Endometrial microvascular endothelial cells (primary cell): ENCODE measurements around the gene LRRC4. TPM values are rescaled to one million over a fixed set of nuclear protein-coding genes. Genes with fewer than 3 reads are reported as not detected.

ENCODE experiments used
- in situ Hi-C: cut with HindIII; loops from 2 replicates; pipeline ENCODE4 v1.10.0; 2017; ENCODE audit warnings: low sequenced_read_pairs, low pct_unique_long_range_greater_than_20kb; ENCODE audit errors: inconsistent ontology term
- total RNA-seq: library from RNA; depleted of rRNA; stranded (reverse); fragments of >200 nt; gene quantifications from one replicate; pipeline ENCODE4 v1.2.3, GENCODE V29; 2015; ENCODE audit errors: inconsistent ontology term

Gene LRRC4
- total RNA-seq = 0.19 TPM

GRCh38 chr7:128030654-128031611, at the start of gene LRRC4:
TSS of gene LRRC4 (minus strand) at chr7:128031437. CDS start at chr7:128030640, 797 bp downstream.
- in situ Hi-C loops = no loop called here

GRCh38 chr7:128080169-128080568, 48.9 kb upstream of the LRRC4 start:
- in situ Hi-C loops = no loop called here

GRCh38 chr7:128078309-128078708, 47.1 kb upstream of the LRRC4 start:
- in situ Hi-C loops = no loop called here

- in situ Hi-C loops = no loop called here
Observed at GRCh38 chr7:128076796-128077271, 45.6 kb upstream of the LRRC4 start.

- in situ Hi-C loops = no loop called here
Observed at GRCh38 chr7:128076196-128076795, 45.1 kb upstream of the LRRC4 start.

GRCh38 chr7:128075242-128076095, 44.2 kb upstream of the LRRC4 start:
- in situ Hi-C loops = no loop called here

- in situ Hi-C loops = no loop called here
Observed at GRCh38 chr7:128074736-128075135, 43.5 kb upstream of the LRRC4 start.

GRCh38 chr7:128074336-128074735, 43.1 kb upstream of the LRRC4 start:
- in situ Hi-C loops = no loop called here

GRCh38 chr7:128073671-128074310, 42.6 kb upstream of the LRRC4 start:
- in situ Hi-C loops = no loop called here

- in situ Hi-C loops = no loop called here
Observed at GRCh38 chr7:128071801-128072200, 40.6 kb upstream of the LRRC4 start.

- in situ Hi-C loops = no loop called here
Observed at GRCh38 chr7:128071376-128071775, 40.1 kb upstream of the LRRC4 start.

- in situ Hi-C loops = no loop called here
Observed at GRCh38 chr7:128069373-128070364, 38.4 kb upstream of the LRRC4 start.

GRCh38 chr7:128068785-128069184, 37.5 kb upstream of the LRRC4 start:
- in situ Hi-C loops = no loop called here

GRCh38 chr7:128067983-128068382, 36.7 kb upstream of the LRRC4 start:
- in situ Hi-C loops = no loop called here

GRCh38 chr7:128066858-128067257, 35.6 kb upstream of the LRRC4 start:
- in situ Hi-C loops = no loop called here

- in situ Hi-C loops = no loop called here
Observed at GRCh38 chr7:128066395-128066794, 35.2 kb upstream of the LRRC4 start.

- in situ Hi-C loops = no loop called here
Observed at GRCh38 chr7:128065872-128066271, 34.6 kb upstream of the LRRC4 start.

- in situ Hi-C loops = no loop called here
Observed at GRCh38 chr7:128063088-128063487, 31.9 kb upstream of the LRRC4 start.
